ENCODE results near the gene NR1D1. TPM values are rescaled to one million over a fixed set of nuclear protein-coding genes. Genes with fewer than 3 reads are reported as not detected.

The NR1D1 gene
- total RNA-seq, 1 donor from 2014 or later: 15.0 TPM

DNA sequence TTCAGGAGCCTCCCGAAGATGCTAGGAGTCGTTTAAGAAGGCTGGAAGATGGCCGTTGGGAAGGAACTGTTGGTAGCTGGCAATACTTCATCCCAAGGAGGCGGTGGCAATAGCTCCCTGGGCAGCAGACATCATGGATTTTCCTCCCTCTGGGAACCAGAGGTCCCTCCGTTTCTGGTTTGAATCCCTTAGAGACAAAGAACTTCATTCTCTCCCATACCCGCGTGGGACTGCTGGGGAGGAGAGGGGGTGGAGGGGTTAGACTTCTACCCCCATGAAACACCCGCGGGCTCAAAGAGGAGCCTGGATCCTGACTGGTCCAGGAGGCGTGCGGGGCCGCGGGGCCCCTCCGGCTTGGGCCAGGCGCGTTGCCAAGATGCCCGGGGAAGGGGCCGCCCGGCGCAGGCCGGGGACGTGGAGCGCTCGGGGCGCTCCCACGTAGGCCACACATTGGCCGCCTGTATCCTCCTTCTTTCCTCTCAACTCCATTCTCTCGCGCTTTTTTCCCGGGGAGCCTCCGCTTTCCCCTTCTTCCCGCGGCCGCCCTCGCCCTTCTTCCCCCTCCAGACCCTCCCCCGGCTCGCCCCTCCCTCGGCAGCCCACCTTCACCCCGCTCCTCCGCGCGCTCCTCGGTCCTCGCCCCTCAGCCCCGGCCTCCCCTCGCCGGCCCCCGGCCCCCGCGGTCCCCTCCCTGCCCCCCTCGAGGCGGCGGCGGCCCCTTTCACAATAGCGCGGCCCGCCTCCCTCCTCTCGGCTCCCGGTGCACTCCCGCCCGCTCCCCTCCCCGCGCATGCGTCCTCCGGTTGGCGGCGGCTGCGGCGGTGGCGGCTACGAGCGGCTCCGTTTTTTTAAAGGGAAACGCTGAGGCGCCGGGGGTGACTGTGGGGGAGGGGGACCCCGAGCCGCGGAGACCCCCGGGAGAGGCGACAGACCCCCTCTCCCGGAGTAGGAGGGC lies 21.1 kb upstream of the NR1D1 start, which contains the start of gene MSL1:
MSL1 (plus strand) TSS at position 791 of the 955 bp plus-strand sequence. CDS start 642 bp downstream, outside the sequence.
- TF ChIP-seq, protein P1, sequence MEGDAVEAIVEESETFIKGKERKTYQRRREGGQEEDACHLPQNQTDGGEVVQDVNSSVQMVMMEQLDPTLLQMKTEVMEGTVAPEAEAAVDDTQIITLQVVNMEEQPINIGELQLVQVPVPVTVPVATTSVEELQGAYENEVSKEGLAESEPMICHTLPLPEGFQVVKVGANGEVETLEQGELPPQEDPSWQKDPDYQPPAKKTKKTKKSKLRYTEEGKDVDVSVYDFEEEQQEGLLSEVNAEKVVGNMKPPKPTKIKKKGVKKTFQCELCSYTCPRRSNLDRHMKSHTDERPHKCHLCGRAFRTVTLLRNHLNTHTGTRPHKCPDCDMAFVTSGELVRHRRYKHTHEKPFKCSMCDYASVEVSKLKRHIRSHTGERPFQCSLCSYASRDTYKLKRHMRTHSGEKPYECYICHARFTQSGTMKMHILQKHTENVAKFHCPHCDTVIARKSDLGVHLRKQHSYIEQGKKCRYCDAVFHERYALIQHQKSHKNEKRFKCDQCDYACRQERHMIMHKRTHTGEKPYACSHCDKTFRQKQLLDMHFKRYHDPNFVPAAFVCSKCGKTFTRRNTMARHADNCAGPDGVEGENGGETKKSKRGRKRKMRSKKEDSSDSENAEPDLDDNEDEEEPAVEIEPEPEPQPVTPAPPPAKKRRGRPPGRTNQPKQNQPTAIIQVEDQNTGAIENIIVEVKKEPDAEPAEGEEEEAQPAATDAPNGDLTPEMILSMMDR (IDR thresholded peaks at IDR 0.05): no peak
- TF ChIP-seq POLR2A (IDR thresholded peaks at IDR 0.05): peak in 1 of 2 donors; percentile 77
- TF ChIP-seq POLR2AphosphoS5 (IDR thresholded peaks at IDR 0.05; ENCODE audit: insufficient read depth in 1 of 2, low read depth in 1 of 2): peak; percentile 83 to 95
- DNase-seq (ENCODE audit: extremely low spot score in 2 of 2): peak in 1 of 2 donors; percentile 90
- no peaks in the 10 kb centered on the region for H3K27me3 ChIP-seq
- peaks cover 17% of the 10 kb centered on the region for H3K4me1 ChIP-seq
- intact Hi-C loops (cut with DNase I): no loop called here
- no peaks in the 10 kb centered on the region for H3K9me3 ChIP-seq
- peak within 1 kb of the TSS; percentile 99 for H3K27ac ChIP-seq
- H3K4me3 ChIP-seq: peak within 1 kb of the TSS; percentile 96
- H3K36me3 ChIP-seq: peaks cover 0 to 6% of the 10 kb centered on the region in 2 donors

DNA sequence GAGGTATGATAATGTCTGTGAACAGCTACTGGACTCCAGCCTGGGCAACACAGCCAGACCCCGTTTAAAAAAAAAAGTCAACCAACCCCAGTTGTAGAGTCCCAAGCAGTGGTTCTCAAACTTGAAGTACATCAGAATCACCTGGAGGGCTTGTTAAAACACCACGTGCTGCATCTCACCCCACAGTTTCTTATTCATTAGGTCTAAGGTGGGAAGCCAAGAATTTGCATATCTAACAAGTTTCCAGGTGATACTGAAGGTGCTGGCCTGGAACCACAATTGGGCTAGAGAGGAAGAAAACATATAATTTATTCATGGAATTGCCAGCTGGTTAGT lies 14.7 kb upstream of the NR1D1 start:
- Histone ChIP-seq H3K9me3 (no peaks in the 10 kb centered on the region), H3K27ac (peak overlapping the region; percentile 98), H3K4me1 (peaks cover 48% of the 10 kb centered on the region), H3K4me3 (no peak overlapping the region), H3K27me3 (no peaks in the 10 kb centered on the region), H3K36me3 (no peaks in the 10 kb centered on the region)
- no peak for DNase-seq (ENCODE audit: extremely low spot score in 2 of 2)
- intact Hi-C loops (cut with DNase I): no loop called here
- TF ChIP-seq, protein P1 (IDR thresholded peaks at IDR 0.05): no peak
- no peak for TF ChIP-seq POLR2A (IDR thresholded peaks at IDR 0.05)

DNA sequence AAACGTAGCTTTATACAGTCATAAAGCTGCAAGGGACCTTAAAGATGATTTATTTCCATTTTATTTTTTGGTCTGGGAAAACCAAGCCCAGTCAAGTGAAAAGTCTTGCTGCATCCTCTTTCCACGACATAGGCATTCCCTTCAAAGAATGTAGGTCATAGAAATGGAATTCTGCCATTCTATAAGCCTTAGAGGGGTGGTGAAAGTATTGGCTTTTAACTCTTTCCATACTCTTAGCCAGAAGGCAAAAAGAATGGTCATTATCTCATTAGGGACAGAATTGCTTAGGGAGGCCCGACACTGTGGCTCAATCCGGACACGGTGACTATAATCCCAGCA lies 13.5 kb upstream of the NR1D1 start:
- peak overlapping the region; percentile 98 for H3K27ac ChIP-seq
- no peaks in the 10 kb centered on the region for H3K9me3 ChIP-seq
- DNase-seq (ENCODE audit: extremely low spot score in 2 of 2): no peak
- H3K4me3 ChIP-seq: peak overlapping the region; percentile 14 to 42
- TF ChIP-seq, protein P1 (IDR thresholded peaks at IDR 0.05): no peak
- TF ChIP-seq POLR2A (IDR thresholded peaks at IDR 0.05): no peak
- TF ChIP-seq POLR2AphosphoS5 (IDR thresholded peaks at IDR 0.05; ENCODE audit: insufficient read depth in 1 of 2, low read depth in 1 of 2): no peak
- no peaks in the 10 kb centered on the region for H3K27me3 ChIP-seq
- peaks cover 60% of the 10 kb centered on the region for H3K4me1 ChIP-seq
- no peaks in the 10 kb centered on the region for H3K36me3 ChIP-seq
- intact Hi-C loops (cut with DNase I): loop anchor here (2.0 to 5.0 kb wide), 2 partner anchors 55 to 97 kb away; partner anchors contain the start of gene CSF3

DNA sequence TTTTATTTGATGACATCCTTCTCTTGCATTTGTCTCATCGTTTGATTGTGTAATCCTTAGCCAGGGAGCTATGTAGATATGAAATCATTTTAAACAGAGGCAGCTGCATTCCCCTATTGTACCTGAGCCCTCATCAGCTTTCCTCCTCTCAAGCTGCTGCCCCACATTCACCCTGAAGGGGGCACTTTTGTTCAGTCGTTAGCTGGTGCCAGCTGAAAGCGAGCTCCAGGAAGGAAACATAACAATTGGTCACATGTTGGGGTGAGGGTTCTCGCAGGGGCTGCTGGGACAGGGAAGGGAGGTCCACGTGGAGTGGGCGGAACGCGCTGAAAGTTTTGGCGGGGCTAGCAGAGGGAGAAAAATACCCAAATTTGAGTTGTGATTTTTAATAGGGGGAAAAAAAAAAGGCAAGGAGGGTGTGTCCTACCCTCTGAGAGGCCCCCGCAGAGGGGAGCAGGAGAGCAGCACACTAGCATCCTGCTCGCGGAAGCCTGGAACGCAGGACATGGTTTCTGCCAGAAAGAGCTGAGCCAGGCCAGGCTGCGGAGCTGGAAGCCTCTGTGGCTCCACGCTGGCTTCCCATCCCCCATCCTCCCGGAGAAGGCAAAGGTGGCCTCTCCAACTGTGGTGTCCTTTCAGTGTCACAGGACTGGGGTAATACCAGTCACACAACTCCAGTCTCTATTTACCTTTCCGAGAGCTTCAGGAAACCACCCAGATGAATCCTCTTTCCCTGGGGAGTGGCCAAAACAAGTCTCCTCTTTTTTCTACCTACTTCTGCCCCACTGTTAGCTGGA lies 12.9 kb upstream of the NR1D1 start:
- Histone ChIP-seq H3K4me1 (peaks cover 66% of the 10 kb centered on the region), H3K27ac (peak overlapping the region; percentile 98), H3K4me3 (peak overlapping the region; percentile 32 to 42), H3K27me3 (no peaks in the 10 kb centered on the region), H3K9me3 (no peaks in the 10 kb centered on the region), H3K36me3 (no peaks in the 10 kb centered on the region)
- DNase-seq (ENCODE audit: extremely low spot score in 2 of 2): peak in 1 of 2 donors; percentile 99
- intact Hi-C loops (cut with DNase I): loop anchor here (2.0 to 5.0 kb wide), 2 partner anchors 55 to 96 kb away; partner anchors contain the start of gene CSF3
- TF ChIP-seq POLR2A (IDR thresholded peaks at IDR 0.05) (peak in 1 of 2 donors; percentile 22), POLR2AphosphoS5 (IDR thresholded peaks at IDR 0.05; ENCODE audit: insufficient read depth in 1 of 2, low read depth in 1 of 2) (peak; percentile 93 to 100)
- TF ChIP-seq, protein P1 (IDR thresholded peaks at IDR 0.05): peak; percentile 82 to 97 (median 94)

All from vagina (tissue), 2 donors.